ENCODE measurements around the gene ACOXL.

The ACOXL gene

DNA sequence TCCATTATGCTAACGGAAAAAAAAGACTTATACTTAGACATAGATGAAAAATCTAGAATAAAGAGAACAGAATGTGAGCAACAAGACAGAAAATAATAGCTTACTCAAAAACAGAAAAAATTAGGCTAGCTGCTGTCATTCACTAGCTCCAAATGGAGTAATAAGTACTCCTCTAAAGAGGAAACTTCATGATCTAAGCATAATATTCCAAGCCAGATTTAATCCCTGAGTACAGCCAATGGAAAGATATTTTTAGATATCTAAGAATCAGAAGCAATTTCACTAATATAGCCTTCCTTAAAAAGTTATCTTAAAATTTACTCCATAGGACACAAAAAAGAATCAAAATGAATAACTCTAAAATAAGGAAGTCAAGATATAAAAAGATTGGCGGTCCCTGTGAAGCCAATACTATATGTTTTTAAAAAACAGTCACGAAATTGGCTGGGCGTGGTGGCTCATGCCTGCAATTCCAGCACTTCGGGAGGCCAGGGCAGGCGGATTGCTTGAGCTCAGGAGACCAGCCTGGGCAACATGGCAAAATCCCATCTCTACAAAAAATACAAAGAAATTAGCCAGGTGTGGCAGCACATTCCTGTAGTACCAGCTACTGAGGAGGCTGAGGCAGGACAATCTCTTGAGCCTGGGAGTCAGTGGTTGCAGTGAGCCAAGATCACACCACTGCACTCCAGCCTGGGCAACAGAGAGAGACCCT, 265.1 kb downstream of the ACOXL start:
- DNase-seq: no peak

DNA sequence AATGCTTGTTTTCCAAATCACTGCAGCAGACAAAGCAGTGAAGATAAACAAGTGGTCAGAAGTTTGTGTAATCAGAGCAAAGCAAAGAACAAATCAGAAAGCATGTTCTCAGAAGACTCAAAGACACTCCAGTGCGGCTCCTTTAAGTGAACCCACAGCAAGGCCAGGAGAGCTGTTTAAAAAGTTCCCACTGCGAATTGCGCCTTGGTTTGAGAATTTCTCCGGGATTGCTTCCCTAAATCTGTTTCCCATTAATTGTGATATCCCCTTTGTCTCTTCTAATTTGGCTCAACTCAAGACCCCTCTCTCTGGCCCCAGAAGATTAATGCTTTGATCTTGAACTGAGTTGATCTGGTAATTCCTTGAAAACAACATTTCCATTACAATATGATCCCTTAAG, 265.9 kb downstream of the ACOXL start:
- no peak for DNase-seq

DNA sequence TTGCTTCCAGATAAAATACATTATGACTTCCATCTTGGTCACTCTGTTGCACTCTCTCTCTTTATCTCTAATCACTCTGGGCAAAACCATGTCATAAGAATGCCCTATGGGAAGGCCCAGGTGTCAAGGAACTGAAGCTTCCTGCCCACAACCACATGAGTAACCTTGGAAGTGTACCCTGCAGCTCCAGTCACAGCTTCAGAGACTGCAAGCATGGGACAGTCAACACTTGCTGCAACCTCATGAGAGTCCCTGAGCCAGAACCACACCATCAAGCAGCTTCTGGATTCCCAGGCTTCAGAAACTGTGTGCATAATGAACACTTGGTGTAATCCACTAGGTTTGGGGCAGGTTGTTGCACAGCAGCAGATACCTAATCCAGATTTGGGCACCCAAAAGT, 267.3 kb downstream of the ACOXL start:
- no peak for DNase-seq

DNA sequence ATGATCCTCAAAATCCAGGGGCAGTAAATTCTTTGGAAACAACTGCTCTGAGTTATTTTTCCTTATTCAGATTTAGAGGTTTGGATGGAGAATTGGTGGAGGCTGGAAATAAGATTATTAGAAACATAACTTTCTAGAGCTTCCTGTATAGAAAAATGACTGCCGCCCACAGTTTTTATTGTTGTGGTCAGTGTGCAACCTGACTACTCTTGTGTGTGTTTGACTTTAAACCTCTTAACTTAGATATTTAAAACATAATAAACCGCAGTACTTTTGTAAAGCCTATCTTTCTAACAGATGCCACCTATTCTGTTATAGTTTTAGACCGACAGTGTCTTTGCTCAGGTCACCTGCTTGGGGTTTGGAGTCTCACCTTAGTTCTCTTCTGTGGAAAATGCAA, 272.9 kb downstream of the ACOXL start:
- no peak for DNase-seq

DNA sequence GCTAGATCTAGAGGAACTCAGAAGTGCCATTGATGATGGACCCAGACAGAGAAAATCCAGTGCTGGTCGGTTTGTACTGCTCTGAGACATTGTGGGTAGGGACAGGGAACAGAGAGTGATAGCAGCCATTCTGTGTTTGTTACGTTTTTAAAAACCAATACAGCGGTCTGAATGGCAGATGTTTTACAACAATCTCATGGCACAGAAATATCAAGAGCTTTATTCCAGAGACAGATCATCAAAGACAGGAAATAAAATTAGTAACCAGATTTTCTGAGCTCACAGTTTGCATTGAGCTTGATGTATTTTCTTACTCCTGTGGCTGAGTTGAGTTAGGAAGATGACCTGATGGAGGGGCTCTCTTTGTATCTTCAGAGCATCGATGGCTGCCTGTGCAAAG, 273.4 kb downstream of the ACOXL start:
- DNase-seq: no peak

DNA sequence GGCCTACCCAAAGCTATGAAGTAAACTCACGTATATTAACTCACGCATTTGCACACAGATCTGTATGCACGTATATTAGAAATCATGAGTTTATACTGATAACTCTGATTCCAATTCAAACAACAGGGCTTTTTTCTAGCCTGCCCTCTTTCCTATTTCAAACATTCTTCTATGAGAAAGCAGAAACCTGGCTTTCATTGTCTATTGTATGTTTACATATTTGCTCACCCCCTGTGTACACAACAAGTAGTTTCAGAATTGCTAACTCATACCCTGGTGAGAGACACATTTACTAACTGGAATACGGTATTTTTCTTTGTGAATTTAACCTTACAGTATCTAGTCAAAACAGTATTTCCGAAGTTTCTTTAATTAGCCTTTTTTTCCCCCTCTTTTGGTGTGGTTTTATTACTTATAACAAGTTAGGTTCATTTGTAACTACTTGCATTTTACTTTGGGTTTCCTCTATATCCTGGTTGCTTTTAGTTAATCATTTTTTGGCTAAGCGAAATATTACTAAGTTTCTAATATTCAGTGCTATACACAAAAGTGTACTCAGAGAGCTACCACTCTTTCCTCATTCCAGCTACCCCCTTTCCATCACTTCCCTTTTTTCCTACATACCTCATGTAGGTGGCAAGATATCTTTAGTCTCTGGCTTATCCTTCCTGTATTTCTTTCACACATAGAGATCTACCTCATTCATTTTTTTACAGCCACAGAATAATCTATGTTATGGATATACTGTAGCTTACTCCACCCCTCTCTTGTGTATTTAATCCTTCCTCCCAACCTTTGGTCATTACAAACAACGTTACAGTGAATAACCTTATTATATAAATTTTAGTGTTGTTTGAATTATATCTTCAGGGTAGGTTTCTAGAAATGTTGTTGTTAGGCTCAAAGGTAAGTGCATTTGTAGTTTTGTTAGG, 275.6 kb downstream of the ACOXL start:
- no peak for DNase-seq

DNA sequence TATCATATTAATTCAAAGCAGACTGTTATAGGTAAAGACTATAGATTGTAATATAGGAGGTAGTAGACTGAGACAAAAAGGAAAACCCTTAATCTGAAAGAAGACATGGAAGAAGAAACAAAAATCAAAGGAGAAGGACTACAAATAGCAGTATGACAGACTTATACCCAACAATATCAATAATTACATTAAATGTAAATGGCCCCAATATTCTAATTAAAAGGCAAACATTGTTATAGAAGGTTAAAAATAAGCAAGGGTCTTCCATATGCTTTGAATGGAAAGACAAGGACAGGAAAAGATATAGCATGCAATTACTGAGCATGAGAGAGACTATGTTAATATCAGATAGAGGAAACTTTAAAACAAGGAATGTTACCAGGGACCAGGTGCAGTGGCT, 278.8 kb downstream of the ACOXL start:
- DNase-seq: no peak

DNA sequence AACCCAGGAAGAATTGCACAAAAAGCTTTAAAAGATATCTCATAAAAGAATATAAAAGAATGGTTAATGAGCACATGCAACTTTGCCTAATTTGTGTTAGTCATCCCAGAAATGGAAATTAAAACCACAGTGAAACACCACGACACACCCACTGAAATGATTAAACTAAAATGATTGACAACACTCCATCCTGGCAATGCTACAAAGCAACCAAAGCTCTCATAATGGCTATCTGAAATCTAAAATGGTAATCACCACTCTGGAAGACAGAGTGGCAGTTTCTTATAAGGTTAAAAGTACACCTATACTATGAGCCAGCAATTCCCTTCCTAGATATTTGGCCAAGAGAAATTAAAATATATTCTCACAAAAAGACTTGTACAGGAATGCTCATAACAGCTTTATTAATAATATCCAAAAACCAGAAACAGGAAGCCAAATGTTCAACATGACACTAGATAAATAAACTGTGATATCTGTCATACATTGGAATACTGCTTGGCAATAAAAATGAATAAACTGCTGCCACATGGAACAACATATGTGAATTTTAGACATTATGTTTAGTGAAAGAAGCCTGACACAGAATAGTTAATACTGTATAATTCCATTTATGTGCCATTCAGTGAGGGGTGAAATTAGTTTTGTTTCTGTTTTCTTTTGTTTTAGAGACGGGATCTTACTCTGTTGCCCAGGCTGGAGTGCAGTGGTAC, 283.1 kb downstream of the ACOXL start:
- no peak for DNase-seq

DNA sequence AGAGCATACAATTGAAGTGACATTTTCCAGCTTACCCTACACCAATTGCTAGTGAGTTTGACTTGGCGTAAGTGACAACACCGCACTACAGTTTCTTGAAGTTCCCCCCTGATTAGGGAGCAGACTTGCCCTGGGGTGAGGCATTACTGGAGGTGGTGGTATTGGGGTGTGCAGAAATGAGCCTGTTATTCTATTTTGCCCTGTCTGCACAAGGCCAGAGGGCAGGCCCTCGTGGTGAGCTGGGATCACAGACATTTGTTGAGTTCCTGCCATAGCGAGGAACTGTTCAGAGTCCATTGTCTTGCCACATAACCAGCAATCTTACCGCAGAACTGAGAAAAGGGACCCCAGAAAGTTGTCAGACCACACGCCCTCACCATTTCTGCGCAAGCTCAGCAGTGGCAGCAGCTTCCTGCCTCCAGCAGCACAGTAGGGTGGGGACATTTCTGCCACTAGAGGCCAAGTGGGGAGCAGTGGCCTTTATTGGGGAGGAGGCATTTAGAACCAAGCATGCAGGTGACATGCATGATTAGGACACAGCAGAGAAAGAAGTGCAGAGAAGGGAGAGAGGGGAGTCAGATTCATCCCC, 284.8 kb downstream of the ACOXL start:
- DNase-seq: no peak

DNA sequence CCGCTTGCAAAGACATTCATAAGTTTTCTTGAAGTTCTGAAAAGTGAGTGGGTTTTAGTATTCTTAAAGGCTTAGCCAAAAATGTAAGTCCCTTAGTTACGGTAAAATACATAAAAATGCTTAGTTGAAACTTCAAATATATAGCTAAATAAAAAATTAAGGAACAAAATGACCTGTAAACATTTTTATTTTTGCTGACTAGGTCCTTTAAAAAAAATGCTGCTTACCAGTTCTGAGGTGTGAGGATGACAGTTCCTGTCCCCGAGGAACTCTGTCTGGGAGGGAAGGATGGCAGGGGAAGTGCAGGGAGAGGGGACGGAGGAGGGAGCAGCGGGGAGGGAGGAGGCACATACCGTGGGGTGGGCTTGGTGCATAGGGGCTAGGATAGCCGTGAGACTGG, 285.5 kb downstream of the ACOXL start:
- no peak for DNase-seq

DNA sequence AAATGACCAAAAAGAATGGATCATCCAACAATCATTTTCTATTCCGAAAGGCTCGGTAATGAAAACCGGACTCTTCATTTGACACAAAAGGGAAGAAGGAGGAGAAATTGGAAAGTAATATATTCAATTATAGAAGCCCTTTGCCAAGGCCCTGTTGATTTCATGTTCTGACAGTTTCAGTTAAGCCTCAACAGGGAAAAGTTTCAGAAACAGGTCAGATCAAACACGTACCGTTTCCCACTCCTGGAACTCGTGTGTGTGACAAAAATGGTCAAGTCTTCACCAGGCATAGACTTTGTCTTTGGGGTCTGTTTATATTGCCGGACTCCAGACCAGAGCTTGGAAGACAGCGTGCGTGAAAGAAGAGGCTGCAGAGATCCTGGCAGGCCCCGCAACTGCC, 287.0 kb downstream of the ACOXL start:
- no peak for DNase-seq

DNA sequence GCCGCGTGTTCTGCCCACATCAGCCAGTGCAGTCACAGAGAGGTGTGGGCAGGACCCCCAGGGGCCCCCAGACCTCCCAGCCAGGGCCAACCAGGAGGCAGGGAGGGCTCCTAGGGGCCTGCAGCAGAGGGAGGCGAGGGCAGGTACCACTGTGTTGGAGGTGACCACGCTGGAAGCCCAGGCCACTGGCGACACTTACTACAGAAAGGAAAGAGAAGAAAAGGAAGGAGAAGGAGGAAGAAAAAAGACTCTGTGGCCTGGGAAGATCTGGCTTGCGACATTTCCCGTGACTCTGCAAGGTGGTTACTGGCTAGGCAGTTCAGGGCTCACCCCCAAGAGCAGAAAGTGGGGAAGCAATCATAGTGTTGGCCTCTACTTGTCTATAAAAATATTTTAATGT, 290.3 kb downstream of the ACOXL start:
- DNase-seq: no peak

DNA sequence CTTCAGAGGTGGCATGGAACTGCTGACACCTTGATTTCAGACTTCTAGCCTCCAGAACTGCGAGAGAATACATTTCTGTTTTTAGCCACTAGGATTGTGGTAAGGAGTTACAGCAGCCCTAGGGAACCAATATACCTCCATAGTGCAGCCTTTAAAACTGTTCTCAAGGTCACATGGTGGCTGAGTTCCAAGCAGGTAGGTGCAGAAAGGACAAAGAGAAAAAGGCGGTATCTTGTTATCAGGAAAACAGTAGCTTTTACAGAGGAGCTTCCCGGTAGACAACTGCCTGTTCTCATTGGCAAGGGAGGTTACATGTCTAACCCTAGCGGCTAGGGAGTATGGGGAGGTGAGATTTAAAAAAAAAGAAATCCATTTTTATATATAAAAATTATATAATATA, 292.1 kb downstream of the ACOXL start:
- no peak for DNase-seq

DNA sequence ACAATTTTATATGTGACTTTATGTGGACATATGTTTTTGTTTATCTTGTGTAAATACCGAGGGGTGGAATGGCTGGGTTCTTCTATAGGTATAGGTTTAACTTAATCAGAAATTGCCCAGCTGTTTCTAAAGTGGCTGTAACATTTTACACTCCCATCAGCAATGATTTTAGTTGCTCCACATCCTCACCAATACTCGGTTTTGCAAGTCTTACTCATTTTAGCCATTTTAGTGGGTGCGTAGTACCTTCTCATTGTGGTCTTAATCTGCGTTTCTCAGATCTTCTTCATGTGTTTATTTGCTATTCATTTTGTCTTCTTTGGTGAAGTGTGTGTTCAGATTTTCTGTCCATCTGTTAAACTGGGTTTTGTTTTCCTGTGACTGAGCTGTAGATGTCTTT, 292.9 kb downstream of the ACOXL start:
- no peak for DNase-seq

DNA sequence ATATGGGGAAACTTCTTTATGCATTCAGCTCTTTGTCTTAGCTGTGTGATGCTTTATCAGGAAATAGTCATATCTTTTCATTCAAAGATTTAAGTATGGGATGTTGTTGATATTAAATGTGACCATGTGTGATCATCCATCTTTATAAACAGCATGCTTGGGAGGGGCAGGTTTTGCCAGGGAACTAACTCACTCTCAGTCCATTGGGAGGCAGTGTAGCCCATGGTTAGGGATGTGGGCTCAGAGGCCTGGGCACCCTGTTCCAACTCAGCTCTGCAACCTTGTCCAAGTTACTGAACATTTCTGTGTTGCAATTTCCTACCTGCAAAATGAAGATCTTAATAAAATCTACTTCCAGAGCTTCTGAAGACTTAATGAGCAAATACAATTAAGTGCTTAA, 296.3 kb downstream of the ACOXL start:
- no peak for DNase-seq

DNA sequence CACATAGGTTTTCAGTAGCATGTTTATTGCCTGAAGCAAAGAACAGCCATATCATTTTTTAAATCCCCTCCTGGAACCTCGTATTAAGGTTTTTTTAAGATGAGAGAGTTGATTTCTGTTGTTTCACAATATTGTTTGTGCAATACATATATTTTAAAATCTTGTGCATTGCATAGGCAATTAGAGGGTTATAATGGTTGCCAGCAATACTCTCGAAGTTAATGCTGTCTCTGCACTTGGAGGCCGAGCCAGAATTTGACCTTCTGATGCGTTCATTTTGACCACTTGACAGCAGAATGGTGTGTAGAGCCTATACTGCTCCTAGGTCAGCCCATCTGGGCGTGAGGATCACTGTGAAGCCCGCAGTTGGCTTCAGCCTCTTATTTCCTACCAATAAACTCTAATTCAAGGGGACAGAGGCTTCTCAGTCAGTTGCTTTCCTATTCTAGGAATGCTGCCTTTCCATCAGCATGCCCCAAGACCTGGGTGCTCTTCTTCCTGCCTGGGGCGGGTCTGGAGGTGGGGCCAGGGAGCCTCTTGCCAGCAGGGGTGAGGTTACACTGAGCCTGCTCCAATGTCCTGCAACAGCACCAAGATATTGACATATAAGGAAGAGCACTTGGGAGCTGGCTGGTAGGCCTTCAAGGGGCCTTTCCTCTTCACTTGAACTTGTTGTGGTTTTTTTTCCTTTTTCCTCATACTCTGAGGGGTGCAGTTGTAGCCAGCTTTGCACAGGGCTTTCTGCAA, 297.0 kb downstream of the ACOXL start:
- no peak for DNase-seq

DNA sequence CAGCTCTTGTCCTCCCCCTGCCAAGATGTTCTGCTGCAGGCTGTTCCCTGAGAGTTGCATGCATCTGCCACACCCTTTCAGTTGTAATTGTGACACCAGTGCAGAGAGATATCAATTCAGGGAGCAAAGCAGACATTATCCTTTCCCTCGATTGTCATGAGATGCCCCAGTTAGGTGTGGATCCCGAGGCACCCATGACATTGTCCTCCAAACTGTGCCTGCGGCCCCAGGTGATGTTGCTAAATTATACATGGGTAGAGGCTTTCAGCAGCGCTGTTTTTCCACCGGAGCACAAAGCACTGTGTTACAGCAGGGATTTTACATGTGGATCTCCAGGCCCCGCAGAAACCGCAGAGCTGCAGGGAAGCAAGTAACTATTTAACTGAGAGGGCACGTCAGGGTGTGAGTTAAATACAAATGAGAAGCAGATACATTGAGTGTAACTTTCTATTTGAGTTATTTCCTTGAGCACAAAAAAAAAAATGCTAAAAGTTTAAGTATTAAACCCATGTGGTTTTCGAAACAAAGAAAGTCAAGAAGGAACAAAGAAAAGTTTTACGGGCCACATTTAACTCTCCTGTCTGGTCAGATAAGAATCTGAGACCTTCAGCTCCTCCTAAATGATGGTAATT, 298.0 kb downstream of the ACOXL start:
- DNase-seq: no peak

DNA sequence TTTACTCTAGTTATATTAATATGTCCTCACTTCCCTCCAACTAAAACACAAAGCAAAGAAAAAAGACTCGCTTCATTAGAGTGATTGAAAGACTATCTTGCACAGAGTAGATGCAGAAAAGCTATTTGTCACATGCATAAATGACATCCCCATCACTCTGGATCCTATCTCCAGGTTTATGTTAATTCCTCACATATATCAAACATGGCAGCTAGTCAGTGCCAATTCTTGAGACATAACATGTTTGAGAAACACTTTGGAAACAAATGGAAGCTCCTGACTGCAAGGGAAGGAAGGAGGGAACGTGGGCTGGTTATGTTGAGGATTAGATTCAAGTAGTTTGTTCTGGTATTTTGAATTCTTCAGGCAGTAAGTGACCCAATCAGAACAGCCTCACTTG, 298.6 kb downstream of the ACOXL start:
- DNase-seq: no peak

DNA sequence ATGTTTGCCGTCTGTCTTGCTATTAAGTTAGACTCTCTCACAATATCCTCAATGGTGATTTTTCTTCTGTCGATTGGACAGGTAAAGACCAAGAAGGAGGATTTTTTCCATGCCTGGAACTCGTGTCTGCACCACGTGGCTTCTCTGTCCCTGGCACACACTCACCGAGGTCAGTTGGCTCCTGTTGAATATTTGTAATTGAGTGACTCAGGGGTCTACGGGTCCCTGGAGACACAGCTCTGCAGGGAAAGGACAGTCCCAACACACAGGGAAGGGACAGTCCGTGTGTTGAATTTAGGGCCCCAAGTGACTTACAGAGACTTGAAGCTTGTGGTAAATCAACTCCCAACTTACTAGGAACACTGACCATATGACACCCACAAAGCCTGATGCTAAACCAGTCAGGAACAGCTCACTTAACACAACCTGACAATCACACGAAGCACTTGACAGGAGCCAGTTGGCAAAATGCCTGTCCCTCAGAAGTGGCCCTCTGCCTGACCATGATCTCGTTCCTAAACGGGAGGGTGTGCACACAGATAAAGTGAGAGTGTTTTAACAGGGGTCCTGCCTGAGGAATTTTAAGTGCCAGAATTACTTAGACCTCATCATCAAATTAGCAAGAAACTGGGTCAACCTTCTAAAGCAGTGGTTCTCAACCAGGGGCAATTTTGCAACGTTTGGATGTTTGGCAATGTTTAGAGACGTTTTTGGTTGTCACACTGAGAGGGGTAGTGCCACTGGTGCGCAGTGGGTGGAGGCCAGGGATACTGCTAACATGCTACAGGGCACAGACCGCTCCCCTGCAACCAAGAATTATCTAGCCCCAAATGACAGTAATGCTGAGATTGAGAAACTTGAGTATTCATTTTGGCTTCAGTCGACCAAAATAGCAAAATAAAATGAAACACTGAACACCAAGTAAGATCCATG, 299.4 kb downstream of the ACOXL start:
- no peak for DNase-seq
